ENCODE results near the gene DNMT3A.

DNA sequence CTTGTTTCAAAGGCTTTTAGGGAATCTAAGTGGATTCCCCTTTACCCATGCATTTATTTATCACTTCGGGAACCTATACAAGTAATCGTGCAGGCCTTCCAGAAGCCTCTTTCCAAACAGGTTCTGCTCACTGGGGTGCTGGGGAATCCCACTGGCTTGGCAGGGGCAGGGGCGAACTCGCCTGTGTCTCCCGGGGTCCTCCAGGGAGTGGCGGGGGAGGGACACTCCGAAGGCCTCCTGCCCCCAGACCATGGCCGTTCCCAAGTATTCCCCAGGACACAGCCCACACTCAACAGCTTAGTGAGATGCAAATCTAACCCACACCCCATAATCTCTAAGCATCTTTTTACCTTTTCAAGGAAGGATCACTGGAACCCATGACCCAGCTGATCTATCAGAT lies 6.5 kb downstream of the DNMT3A start:
- TF ChIP-seq POLR2AphosphoS5 (IDR thresholded peaks at IDR 0.05; ENCODE audit: low read depth, low read length) (no peak), POLR2A (IDR thresholded peaks at IDR 0.05; ENCODE audit: low read depth, low read length) (no peak)

Measured in GM12891 (cell line).